GM19025 (cell line): ENCODE results near the gene BBX.
"Not testable (repeated sequence)": the region's sequence is repeated elsewhere in the genome, so short reads cannot be mapped to it uniquely, and the experiment has no call there.

Source experiments
- ATAC-seq: cut with Tn5 transposase; IDR thresholded peaks from one replicate; pipeline ENCODE4 v1.9.1; 2021; ENCODE audit warnings: mild to moderate bottlenecking, low read depth, moderate library complexity; ENCODE audit not compliant: unreplicated experiment

BBX gene

DNA sequence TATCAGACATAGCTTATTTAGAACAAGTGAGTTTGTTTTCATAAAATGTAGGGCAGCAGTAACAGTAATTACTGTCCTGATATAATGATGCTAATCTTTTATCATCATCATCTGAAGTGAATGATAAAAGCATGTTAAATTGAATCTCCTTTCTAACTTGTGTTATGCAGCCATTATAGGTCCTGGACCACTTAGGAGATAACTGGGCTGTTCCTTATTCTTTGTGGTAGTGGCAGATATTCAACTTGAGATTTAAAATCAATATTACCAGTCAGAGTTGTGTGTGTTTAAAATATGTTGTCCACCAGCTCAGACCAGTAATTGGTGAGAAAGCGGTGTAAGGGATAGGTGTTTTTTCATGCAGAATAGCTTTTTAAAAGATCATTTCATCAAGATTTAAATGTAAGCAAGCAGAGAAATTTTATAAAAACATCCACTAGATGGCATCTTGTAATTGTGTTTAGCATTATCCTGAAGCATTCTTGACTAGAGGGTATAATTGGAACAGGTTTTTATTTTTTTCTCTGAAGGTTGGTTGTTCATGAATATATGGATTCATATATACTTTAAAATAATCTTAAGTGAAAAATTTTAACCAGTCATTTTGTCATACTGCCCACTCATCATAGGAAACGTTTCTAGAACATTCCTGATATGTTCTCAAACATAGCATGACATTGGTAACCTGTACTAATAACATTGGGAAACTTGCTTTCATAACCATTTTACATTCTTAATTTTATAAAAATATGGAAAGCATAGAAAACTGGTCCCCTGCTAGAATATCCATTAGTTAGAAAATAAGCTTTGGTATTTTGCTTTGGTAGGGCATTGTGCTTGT is 153.9 kb downstream of the BBX start:
- no peak for ATAC-seq

DNA sequence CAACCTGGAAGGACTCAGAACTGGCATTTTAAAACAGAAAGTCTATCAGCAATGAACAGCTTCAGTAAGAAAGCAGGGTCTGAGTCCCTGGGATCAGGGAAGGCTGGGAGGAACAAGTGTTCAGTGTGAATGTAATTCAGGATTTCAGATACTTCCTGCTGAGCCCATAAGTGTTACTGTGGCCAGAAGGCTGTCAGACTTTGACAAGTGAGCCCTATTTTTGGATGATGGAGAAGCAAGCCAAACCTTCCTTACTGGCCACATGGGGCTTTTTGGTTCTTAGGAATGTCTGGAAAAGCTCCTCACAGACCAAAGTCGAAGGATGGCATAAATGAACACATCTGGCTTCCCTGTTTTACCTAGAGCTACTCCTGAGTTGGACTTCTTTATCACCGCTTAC is 157.2 kb downstream of the BBX start:
- ATAC-seq, result no peak

DNA sequence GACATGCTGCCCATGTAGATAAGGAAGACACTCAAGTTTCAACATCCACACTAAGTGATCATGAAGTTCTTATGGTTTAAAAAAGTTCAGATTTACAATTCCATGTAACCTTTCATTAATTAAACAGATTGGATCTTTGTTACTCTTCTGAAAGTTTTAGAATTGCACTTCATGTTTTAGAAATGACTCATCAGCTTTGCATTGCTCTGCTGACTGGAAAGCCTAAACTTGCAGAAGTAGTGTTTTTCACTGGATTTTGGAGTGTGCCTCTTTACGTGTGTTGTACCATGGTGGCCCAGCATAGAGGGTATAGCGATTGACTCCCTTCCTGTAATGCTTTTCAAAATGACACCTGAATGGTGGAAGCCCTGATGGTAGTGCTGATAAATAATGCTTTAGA is 157.9 kb downstream of the BBX start:
- ATAC-seq, result no peak

DNA sequence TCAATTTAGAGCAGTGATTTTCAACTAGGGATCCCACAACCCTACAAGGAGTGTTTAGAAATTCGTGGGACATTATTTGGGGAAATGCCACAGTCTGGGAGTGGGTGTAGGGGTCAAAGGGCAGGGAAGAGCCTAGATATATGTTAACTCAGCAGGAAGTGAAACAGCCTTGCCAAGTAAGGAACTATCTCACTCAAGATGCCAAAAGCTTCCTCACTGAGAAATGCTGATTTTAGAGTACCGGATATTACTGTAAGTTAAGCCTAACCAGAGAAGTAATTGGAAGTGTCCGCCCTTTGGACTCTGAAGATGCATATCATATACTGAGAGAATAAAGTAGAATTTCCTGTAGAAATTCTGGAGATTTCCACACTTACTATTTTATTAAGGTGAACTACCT is 158.6 kb downstream of the BBX start:
- no peak for ATAC-seq

DNA sequence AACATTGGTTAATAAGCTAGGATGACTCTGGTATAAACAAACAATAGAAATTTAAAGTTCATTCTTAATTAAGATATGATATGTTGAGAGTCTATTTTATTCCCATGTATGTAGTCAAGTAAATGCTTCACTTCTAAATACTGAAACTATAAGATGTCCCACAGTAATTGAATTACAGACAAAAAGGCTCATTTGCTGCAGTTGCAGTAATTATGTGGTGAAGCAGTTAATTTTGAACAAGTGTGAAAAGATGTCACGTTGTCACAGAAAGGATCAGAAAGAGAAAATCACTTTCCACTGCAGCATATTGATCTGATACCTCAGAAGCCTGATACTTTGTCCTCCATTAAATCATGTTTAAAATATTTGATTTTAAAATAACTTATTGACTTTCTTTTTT is 159.8 kb downstream of the BBX start:
- ATAC-seq, result no peak

DNA sequence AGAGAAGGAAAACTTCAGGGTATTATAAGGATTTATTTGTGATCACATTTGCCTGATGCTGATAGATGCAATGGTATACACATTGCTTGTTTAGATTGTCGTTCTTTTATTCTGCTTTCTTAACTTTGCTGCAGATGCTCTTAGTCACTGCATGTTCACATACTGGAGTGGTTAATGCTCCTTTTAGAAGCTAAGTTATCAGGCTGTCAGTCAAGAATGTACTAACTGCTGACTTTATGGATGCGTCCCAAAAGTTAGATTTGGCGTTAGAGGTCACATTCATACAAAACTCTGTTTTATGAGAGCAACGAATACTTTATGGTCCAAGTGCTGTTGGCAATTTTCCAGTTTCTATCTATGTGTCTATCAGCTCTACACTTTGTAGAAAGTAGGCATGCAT is 160.7 kb downstream of the BBX start:
- ATAC-seq, result no peak

DNA sequence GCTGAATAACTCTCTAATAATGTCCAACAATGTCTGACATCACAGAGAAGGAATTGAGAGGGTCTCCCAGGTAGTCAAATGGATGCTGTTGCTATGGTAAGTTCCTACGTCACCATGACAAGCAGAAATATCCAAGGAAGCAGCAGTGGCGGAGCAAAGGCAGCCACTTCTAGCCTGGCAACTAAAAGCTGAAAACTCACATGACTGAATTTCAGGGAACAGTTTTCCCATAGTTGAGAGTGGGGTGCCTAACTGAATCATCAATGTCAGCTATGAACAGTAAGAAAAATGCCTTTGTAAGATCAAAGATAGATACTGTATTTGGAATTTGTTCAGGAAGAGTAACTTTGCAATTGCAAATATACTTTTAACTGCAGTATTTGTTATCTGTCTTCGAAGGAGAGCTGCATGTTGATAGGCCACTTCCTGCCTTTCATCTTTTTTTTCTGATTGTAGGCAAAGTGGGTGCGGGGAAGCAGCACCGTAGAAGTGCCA is 161.7 kb downstream of the BBX start:
- no peak for ATAC-seq

DNA sequence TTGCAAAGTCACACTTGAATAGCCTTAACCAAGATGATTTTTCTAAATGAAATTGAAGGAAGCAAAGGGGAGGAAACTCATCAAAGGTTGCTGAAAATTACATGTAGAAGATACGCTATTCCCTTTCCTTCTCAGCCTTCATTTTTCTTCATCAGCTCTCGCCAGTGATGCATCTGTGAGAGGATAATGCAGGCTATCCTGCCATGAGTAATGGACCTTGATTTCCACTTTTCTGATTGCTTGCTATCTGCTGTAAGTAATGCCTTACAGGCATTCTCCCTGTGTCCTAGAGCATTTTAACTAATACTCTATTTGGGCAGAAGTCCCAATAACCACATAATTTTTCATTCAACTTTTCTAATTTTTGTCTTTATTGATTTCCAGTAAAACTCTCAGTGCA is 162.6 kb downstream of the BBX start:
- ATAC-seq, result no peak

DNA sequence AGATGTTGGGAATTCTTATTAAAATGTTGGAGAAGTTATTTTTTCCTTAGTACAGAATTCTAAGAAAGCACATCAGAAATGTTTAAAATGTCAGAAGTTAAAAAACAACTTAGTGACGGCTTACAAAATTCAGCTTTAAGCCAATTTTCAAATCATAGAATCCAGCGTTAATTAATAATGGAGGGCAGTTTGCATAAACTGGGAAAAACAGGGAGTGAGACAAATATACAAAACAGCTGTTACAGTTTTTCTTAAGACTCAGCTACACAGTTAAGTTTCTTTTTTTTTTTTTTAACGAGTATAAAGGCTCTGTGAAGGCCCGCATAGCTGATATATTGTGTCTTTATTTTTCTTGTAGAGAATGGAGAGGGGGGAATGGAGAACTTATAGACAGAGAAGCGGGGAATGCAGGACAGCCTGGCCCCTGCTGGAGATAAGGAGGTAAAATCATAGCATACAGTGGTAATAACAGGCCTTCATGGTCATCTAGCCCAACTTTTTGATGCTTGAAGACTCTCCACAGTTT is 164.4 kb downstream of the BBX start:
- no peak for ATAC-seq

DNA sequence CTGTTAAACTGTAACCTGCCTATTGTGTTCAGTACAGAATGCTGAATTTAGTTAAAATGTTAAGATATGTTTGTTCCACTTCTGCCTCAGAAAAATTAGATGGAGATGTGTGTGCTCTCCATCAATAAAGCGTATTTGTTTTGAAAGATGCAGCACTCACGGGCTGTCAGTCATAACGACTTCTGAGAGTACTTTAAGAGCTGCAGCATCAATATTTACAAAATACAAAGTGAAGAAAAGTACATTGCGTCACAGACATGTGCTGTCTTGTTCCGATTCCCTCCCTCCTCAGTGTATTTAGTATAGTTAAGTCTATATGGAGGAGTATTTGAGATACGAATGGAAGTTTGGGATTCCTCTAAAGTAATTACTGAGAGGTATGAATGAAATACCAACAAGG is 166.6 kb downstream of the BBX start:
- ATAC-seq, result no peak

DNA sequence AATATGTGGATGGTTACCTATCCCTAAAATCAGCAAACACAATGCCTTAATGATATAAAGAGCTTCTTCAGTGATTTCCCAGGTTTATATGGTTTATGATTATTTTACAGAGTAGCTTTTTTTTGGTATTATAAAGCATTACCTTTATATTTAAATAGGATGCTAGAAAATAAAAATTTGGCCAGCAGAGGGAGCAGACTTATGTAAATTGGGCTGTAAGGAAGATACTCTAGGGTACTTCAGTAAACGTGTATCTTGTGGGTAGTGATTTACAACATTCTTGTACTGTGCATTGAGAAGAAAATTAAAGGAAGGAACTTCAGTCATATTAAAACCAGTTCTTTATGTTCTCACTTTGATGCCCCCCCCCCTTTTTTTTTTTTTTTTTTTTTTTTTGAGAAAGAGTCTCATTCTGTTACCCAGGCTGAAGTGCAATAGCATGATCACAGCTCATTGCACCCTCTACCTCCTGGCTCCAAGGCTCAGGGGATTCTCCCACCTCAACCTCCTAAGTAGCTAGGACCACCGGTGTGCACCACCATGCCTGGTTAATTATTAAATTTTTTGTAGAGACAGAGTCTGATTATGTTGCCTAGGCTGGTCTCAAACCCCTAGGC is 167.9 kb downstream of the BBX start:
- no peak for ATAC-seq

DNA sequence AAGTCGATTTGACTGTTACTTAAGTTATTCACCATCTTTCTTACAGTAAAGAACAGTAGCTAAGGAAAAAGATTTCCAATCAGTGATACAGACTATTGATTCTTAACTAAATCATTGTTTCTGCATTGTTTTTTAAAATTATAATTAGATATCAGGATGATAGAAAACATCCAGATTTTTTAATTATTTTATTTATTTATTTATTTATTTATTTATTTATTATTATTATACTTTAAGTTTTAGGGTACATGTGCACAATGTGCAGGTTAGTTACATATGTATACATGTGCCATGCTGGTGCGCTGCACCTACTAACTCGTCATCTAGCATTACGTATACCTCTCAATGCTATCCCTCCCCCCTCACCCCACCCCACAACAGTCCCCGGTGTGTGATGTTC is 169.2 kb downstream of the BBX start:
- not testable (repeated sequence) for ATAC-seq

DNA sequence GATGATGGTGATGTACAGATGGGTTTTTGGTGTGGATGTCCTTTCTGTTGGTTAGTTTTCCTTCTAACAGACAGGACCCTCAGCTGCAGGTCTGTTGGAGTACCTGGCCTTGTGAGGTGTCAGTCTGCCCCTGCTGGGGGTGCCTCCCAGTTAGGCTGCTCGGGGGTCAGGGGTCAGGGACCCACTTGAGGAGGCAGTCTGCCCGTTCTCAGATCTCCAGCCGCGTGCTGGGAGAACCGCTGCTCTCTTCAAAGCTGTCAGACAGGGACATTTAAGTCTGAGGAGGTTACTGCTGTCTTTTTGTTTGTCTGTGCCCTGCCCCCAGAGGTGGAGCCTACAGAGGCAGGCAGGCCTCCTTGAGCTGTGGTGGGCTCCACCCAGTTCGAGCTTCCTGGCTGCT is 174.6 kb downstream of the BBX start:
- ATAC-seq, result not testable (repeated sequence)

DNA sequence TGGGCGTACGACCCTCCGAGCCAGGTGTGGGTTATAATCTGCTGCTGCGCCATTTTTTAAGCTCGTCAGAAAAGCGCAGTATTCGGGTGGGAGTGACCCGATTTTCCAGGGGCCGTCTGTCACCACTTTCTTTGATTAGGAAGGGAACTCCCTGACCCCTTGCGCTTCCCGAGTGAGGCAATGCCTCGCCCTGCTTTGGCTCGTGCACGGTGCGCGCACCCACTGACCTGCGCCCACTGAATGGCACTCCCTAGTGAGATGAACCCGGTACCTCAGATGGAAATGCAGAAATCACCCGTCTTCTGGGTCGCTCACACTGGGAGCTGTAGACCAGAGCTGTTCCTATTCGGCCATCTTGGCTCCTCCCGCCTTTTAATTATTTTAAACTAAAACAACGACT is 175.1 kb downstream of the BBX start:
- not testable (repeated sequence) for ATAC-seq

DNA sequence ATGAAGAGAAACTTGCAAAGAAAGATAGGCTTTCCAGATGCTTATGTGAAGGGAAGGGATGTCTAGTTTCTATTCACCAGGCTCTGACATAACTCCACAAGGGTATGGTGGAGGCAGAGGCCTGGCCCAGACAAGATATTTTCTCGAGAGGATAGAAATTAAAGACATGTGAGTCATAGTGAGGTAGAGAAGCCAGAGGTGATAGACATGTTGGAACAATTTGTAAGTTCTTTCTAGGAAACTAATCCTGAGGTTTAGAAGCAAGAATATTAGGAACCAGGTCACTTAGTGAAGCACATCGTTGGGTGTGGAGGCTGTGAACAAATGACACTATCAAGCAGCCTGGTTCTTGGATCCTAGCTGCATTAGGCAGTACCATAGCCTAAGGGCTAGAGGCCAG is 176.9 kb downstream of the BBX start:
- no peak for ATAC-seq

DNA sequence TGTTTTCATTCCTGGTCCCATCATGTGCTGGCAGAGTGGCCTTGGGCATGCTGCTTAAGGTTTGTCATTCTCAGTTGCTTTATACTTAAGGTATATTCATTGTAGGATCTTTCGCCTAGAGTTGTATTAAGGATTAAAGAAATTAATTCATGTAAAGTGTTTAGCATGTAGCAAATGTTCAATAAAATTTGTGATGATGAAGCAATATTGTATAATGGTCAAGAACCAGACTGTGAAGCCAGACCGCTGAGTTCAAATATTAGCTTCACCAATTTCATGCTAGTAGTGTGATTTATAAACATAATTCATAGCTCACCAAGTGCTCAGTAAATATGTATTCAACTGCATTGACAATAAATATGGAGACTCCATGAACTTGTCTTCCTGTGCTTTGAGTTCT is 178.5 kb downstream of the BBX start:
- ATAC-seq, result no peak

DNA sequence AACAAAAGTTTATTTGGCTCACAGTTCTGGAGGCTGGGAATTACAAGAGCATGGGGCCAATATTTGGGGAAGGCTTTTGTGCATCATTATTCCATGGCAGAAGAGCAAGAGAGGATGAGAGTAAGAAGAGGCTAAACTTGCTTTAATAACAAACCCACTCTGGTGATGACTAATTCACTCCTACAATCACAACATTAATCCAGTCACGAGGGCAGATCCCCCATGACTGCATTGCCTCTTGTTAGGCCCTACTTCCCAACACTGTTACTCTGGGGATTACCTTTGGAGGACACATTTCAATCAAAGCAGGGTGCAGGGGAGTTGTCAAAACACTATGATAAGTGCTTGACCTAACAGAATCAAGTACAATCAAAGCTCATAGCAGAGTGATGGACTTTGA is 181.7 kb downstream of the BBX start:
- ATAC-seq, result no peak

DNA sequence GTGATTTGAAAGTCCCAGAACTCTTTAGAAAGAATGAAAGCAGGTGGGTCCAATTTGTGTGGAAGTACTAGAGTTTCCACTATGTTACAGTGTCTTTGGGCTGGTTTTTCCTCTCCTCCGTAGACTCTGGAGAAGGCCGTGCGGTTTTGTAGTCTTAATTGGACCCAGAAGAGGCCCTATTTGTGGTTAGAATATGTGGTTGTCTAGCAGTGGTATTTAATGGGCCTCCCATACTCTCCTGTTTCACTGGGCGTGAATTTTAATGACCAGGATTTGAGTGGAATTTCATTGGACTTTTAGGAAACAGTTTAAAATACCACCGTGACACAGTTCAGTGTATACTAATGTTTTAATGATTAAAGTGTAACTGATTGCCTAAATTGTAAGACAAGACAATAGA is 182.3 kb downstream of the BBX start:
- no peak for ATAC-seq

DNA sequence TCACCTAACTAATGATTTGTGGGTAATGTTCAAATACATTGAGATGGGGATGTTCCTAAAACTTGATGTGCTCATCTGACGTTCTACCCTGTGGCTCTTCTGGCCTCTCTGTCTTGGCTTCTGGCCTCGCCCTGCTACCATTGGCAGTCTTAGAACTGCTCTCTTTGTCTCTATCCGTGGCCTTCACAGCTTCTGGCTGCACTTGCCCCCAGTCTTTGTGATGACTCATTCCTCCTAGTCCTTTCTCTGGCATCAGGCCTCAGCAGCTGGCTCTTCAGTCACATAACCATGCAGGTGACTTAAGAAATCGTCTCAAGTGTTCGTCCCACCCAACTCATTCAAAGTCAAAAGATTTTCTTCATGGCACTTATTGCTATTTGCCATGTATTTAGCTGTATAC is 188.1 kb downstream of the BBX start:
- no peak for ATAC-seq

DNA sequence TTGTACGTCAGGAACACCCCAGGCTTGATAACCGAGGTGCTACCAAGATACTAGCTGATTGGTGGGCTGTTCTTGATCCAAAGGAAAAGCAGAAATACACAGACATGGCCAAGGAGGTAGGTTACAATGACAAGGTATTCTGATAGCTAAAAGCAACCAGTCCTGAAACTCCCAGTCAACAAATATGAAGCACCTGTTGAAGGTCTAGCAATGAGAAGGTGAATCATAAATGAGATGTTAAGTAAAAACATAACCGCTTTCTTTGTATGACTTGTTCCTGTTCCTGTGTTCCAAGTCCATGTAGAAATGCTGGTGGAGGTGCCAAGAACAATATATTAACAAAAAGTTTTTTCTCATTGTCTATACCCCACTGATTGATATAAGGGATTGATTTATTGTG is 194.0 kb downstream of the BBX start:
- ATAC-seq, result no peak

DNA sequence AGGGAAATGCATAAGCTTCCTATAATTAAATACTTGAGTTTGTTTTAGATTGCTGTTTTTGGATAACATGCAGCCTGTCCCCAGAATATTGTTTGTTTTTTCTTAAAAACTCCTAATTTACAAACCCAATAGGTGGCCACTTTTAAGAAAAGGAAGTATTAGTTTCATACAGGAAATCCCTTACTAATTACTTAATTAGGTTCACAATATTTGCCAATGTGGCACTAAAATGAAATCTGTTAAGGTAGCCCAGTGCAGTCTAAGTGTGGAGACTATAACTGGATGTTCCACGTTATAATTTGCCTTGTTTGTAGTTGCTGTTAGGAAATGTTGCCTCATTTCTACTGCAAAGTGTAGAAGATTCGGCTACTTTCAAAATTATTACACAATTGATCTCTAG is 195.8 kb downstream of the BBX start:
- no peak for ATAC-seq

DNA sequence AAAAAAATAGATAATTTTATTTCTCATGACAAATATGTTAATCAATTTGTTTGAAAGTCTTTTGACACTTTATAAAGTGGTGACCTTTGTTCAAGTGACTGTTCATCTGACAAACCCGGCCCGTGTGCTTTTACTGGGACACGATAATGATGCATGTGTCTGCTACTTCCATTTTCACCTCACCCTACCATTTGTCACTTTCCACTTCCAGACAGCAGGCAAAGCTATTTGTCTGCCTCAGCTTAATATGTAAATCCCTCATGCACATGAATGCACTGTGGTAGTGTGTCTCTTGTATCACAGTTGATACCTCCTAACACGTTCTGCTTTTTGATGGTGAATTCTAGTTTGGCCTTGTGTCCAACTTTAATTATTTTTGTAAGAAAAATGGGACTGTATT is 204.3 kb downstream of the BBX start:
- ATAC-seq, result no peak
